ENCODE measurements around the gene PDPK1.
"Not testable (repeated sequence)": the region's sequence is repeated elsewhere in the genome, so short reads cannot be mapped to it uniquely, and the experiment has no call there.

Gene PDPK1

GRCh38 chr16:2601301-2602025, 63.6 kb downstream of the PDPK1 start:
- H3K4me3 ChIP-seq (ENCODE audit: low read length, poor library complexity, severe bottlenecking); H3K4me2 ChIP-seq (ENCODE audit: low read depth, low read length, poor library complexity, severe bottlenecking); H3K4me1 ChIP-seq (ENCODE audit: insufficient read depth, low read length, poor library complexity, severe bottlenecking); H2AFZ ChIP-seq (ENCODE audit: low read length); H3F3A ChIP-seq (ENCODE audit: low read depth); H3K36me3 ChIP-seq (ENCODE audit: insufficient read depth, low read length); H3K9ac ChIP-seq (ENCODE audit: low read depth, low read length, poor library complexity, severe bottlenecking); H3K9me2 ChIP-seq (replicated peaks; ENCODE audit: low read depth, low read length); H3K9me3 ChIP-seq (ENCODE audit: insufficient read depth, low read depth, low read length); H3K27me3 ChIP-seq (ENCODE audit: insufficient read depth, low read length, poor library complexity, severe bottlenecking); H4K20me1 ChIP-seq (ENCODE audit: insufficient read depth, low read length, poor library complexity, severe bottlenecking): not testable (repeated sequence)
- H3K79me2 ChIP-seq (ENCODE audit: insufficient read depth, low read length), result peaks cover 12% of the 10 kb centered on the region

- not testable (repeated sequence) for H3K9me3 ChIP-seq (ENCODE audit: insufficient read depth, low read depth, low read length); H3K9me2 ChIP-seq (replicated peaks; ENCODE audit: low read depth, low read length); H4K20me1 ChIP-seq (ENCODE audit: insufficient read depth, low read length, poor library complexity, severe bottlenecking); H3K36me3 ChIP-seq (ENCODE audit: insufficient read depth, low read length); H3K27me3 ChIP-seq (ENCODE audit: insufficient read depth, low read length, poor library complexity, severe bottlenecking); H3K9ac ChIP-seq (ENCODE audit: low read depth, low read length, poor library complexity, severe bottlenecking); H2AFZ ChIP-seq (ENCODE audit: low read length); H3K4me1 ChIP-seq (ENCODE audit: insufficient read depth, low read length, poor library complexity, severe bottlenecking); H3F3A ChIP-seq (ENCODE audit: low read depth)
- Histone ChIP-seq H3K4me2 (ENCODE audit: low read depth, low read length, poor library complexity, severe bottlenecking) (peak overlapping the region; percentile 80), H3K4me3 (ENCODE audit: low read length, poor library complexity, severe bottlenecking) (peak overlapping the region; percentile 99), H3K79me2 (ENCODE audit: insufficient read depth, low read length) (peaks cover 12% of the 10 kb centered on the region)
Measured at GRCh38 chr16:2602175-2602574, 64.4 kb downstream of the PDPK1 start.

- TF ChIP-seq CTCF (conservative IDR thresholded peaks at IDR 0.05; ENCODE audit: low read length), result no peak
- TF ChIP-seq EZH2phosphoT487 (IDR thresholded peaks at IDR 0.05; ENCODE audit: borderline replicate concordance), result no peak
- Histone ChIP-seq H3K4me2 (ENCODE audit: low read depth, low read length, poor library complexity, severe bottlenecking) (peak overlapping the region; percentile 80), H3K27me3 (ENCODE audit: insufficient read depth, low read length, poor library complexity, severe bottlenecking) (no peaks in the 10 kb centered on the region), H3K36me3 (ENCODE audit: insufficient read depth, low read length) (no peaks in the 10 kb centered on the region), H2AFZ (ENCODE audit: low read length) (peak overlapping the region; percentile 95), H3K9me2 (replicated peaks; ENCODE audit: low read depth, low read length) (no peaks in the 10 kb centered on the region), H4K20me1 (ENCODE audit: insufficient read depth, low read length, poor library complexity, severe bottlenecking) (peaks cover 3% of the 10 kb centered on the region), H3K9me3 (ENCODE audit: insufficient read depth, low read depth, low read length) (no peaks in the 10 kb centered on the region), H3K4me1 (ENCODE audit: insufficient read depth, low read length, poor library complexity, severe bottlenecking) (peaks cover 7% of the 10 kb centered on the region), H3K9ac (ENCODE audit: low read depth, low read length, poor library complexity, severe bottlenecking) (peak overlapping the region; percentile 94), H3K79me2 (ENCODE audit: insufficient read depth, low read length) (peaks cover 16% of the 10 kb centered on the region), H3F3A (ENCODE audit: low read depth) (no peaks in the 10 kb centered on the region), H3K4me3 (ENCODE audit: low read length, poor library complexity, severe bottlenecking) (peak overlapping the region; percentile 99)
Measured at GRCh38 chr16:2603165-2604015, 65.6 kb downstream of the PDPK1 start.

GRCh38 chr16:2604016-2604369, 66.2 kb downstream of the PDPK1 start:
- peak overlapping the region; percentile 94 for H3K9ac ChIP-seq (ENCODE audit: low read depth, low read length, poor library complexity, severe bottlenecking)
- H3K4me3 ChIP-seq (ENCODE audit: low read length, poor library complexity, severe bottlenecking), result peak overlapping the region; percentile 99
- H3K27me3 ChIP-seq (ENCODE audit: insufficient read depth, low read length, poor library complexity, severe bottlenecking); H3K4me1 ChIP-seq (ENCODE audit: insufficient read depth, low read length, poor library complexity, severe bottlenecking); H4K20me1 ChIP-seq (ENCODE audit: insufficient read depth, low read length, poor library complexity, severe bottlenecking); H3K9me2 ChIP-seq (replicated peaks; ENCODE audit: low read depth, low read length); H3F3A ChIP-seq (ENCODE audit: low read depth); H3K9me3 ChIP-seq (ENCODE audit: insufficient read depth, low read depth, low read length); H3K36me3 ChIP-seq (ENCODE audit: insufficient read depth, low read length): not testable (repeated sequence)
- H2AFZ ChIP-seq (ENCODE audit: low read length), result peak overlapping the region; percentile 95; the same call in 1 of the 2 replicates
- H3K4me2 ChIP-seq (ENCODE audit: low read depth, low read length, poor library complexity, severe bottlenecking), result peak overlapping the region; percentile 80
- peaks cover 16% of the 10 kb centered on the region for H3K79me2 ChIP-seq (ENCODE audit: insufficient read depth, low read length)

GRCh38 chr16:2606820-2607219, 69.0 kb downstream of the PDPK1 start:
- not testable (repeated sequence) for H3K9me3 ChIP-seq (ENCODE audit: insufficient read depth, low read depth, low read length); H4K20me1 ChIP-seq (ENCODE audit: insufficient read depth, low read length, poor library complexity, severe bottlenecking); H3K36me3 ChIP-seq (ENCODE audit: insufficient read depth, low read length); H2AFZ ChIP-seq (ENCODE audit: low read length); H3F3A ChIP-seq (ENCODE audit: low read depth); H3K4me1 ChIP-seq (ENCODE audit: insufficient read depth, low read length, poor library complexity, severe bottlenecking); H3K9me2 ChIP-seq (replicated peaks; ENCODE audit: low read depth, low read length); H3K27me3 ChIP-seq (ENCODE audit: insufficient read depth, low read length, poor library complexity, severe bottlenecking); H3K9ac ChIP-seq (ENCODE audit: low read depth, low read length, poor library complexity, severe bottlenecking); H3K4me2 ChIP-seq (ENCODE audit: low read depth, low read length, poor library complexity, severe bottlenecking); H3K4me3 ChIP-seq (ENCODE audit: low read length, poor library complexity, severe bottlenecking)
- H3K79me2 ChIP-seq (ENCODE audit: insufficient read depth, low read length), result peaks cover 16% of the 10 kb centered on the region

- not testable (repeated sequence) for H3K36me3 ChIP-seq (ENCODE audit: insufficient read depth, low read length); H4K20me1 ChIP-seq (ENCODE audit: insufficient read depth, low read length, poor library complexity, severe bottlenecking)
Measured at GRCh38 chr16:2609345-2609744, 71.5 kb downstream of the PDPK1 start.

More at GRCh38 chr16:2609345-2609744, 71.5 kb downstream of the PDPK1 start:
- H3K4me2 ChIP-seq (ENCODE audit: low read depth, low read length, poor library complexity, severe bottlenecking); H3K9me2 ChIP-seq (replicated peaks; ENCODE audit: low read depth, low read length); H3K9me3 ChIP-seq (ENCODE audit: insufficient read depth, low read depth, low read length); H3K4me1 ChIP-seq (ENCODE audit: insufficient read depth, low read length, poor library complexity, severe bottlenecking); H3K27me3 ChIP-seq (ENCODE audit: insufficient read depth, low read length, poor library complexity, severe bottlenecking); H3K79me2 ChIP-seq (ENCODE audit: insufficient read depth, low read length); H3F3A ChIP-seq (ENCODE audit: low read depth); H3K9ac ChIP-seq (ENCODE audit: low read depth, low read length, poor library complexity, severe bottlenecking); H3K4me3 ChIP-seq (ENCODE audit: low read length, poor library complexity, severe bottlenecking); H2AFZ ChIP-seq (ENCODE audit: low read length): not testable (repeated sequence)

Measured in Loucy (cell line).